Right lung (tissue), 5 donors: ENCODE results near the gene EFCAB10. TPM values are rescaled to one million over a fixed set of nuclear protein-coding genes. Genes with fewer than 3 reads are reported as not detected.
"Not testable (repeated sequence)": the region's sequence is repeated elsewhere in the genome, so short reads cannot be mapped to it uniquely, and the experiment has no call there.

ENCODE experiments used
- DNase-seq, 2 donors: peaks; one replicate each; pipeline ENCODE4 v3.0.0-alpha.2; 2013
- polyA plus RNA-seq, 5 donors: library from polyadenylated mRNA; unstranded; fragments of 120-200 nt; gene quantifications; one replicate each; pipeline versions ENCODE4 v1.2.1 to v1.2.3, GENCODE V29; 2013; ENCODE audit warnings: inconsistent platforms in 1 of 5, low replicate concordance in 1 of 5; ENCODE audit not compliant: insufficient read length in 5 of 5, insufficient read depth in 1 of 5

EFCAB10 gene
- polyA plus RNA-seq, 5 donors = 2.6 to 8.3 (median 5.4) TPM

DNA sequence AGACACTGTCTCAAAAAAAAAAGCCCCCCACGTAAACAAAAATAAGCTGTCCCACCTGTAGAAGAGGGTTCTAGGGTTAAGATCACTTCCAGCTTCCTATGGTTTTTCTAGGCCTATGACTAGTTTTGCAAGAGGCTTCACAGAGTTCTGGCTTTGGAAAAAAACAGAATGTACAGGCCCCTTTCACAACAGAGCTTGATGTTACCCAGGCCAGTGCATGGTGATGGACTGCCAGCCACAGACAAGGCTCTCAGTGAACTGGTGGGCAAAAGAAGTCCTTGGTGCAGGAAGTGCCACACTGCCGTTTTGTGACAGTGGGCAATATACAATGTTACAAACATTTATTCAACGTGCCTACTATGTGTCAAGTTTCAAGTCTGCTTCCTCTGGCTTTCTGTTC lies 18.3 kb upstream of the EFCAB10 start:
- no peak for DNase-seq

- not testable (repeated sequence) for DNase-seq
Measured at GRCh38 chr7:105599080-105599479, 17.8 kb upstream of the EFCAB10 start.

DNA sequence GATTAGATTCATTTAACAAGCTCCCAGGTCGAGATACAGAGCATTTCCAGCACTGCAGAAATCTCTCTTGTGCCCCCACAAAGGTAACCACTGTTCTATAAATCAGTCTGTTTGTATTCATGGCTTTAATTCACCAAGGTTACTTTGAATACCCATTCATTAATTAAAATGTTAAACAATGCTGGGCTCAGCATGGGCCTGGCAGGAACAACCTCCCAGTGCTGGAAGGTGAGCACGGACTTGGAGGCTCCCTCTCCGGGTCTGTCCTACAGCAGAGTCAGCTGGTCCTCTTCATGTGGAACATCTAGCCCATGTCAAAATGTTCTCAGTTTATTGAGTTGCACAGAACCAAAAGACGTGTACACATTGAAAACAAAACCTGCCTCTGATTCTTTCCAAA lies 15.6 kb upstream of the EFCAB10 start:
- DNase-seq = no peak

- no peak for DNase-seq
Measured at GRCh38 chr7:105594034-105594433, 12.7 kb upstream of the EFCAB10 start.

DNA sequence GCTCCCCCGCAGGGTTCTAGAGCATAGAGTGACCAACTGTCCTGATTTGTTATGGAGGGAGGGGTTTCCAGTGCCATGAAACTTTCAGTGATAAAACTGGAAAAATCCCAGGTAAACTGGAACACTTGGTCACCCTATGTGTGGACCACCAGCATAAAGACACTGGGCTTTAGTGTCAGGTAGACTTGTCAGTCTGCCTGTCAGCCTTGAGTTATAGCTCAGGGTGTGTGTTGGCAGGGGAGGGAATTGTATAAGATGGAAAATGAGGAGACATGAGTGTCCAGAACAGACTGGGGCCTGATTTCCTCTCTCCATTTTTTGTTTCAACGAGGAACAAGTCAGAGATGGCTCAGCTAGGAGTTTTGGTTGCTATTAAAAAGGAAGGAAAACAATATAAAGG lies 10.2 kb upstream of the EFCAB10 start:
- DNase-seq = no peak

DNA sequence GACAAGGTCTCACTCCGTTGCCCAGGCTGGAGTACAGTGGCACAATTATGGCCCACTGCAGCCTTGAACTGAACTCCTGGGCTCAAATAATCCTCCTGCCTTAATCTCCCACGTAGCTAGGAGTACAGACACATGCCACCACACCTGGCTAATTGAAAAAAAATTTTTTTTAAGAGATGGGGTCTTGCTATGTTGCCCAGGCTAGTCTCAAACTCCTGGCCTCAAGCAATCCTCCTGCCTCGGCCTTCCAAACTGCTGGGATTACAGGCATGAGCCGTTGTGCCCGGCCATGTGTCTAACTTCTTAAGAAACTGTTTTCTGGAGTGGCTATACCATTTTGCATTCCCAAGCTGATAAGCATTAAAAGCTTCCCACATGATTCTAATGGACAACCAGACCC lies 9.5 kb upstream of the EFCAB10 start:
- no peak for DNase-seq

- peak; percentile 38 to 55 for DNase-seq
Measured at GRCh38 chr7:105589356-105590077, 8.2 kb upstream of the EFCAB10 start.

DNA sequence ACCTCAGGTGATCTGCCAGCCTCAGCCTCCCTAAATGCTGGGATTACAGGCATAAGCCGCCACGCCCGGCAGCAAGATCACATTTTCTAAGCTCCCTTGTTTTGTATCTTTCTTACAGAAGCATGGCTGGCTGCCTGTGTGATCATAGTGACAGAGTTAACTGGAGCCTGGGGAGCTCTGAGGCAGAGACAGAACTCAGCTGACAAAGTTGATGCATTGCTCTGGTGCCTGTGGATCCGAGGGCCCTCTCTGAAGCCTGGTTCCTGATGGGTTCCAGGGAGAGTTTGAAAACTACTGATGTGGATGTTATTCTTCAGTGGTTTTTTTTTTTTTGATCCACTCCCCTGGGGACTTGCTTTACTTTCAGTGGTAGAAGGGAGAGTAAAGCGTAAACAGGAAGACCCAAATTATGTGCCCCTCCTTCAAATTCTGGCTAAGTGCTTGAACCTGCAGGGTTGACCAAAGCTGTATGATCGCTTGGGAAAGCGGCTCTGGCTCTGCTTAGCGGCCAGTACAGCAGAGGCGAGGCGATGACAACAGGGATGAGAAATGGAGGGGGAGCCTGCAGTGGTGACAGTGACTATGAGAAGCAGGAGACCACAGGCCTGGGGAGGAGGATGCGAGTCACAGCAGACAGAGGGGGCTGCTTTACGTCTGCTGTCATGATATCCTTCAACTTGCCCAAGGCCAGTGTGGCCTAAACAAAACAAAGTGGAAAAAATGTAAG lies 6.8 kb upstream of the EFCAB10 start:
- DNase-seq = no peak

- no peak for DNase-seq
Measured at GRCh38 chr7:105585850-105586500, 4.7 kb upstream of the EFCAB10 start.

DNA sequence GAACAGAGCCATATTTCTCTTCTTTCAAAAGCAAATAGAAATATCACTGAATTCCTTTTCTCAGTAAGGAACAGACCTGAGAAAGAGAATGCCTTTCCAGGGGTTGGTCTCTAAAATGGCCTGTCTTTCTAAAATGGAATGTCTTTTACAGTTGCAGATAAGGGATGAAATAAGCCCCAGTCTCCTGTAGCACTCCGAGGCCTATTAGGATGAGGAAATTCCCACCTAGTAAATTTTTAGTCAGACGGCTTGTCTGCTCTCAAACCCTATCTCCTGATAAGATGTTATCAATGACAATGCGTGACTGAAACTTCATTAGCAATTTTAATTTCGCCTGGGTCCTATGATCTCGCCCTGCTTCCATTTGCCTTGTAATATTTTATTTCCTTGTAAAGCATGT lies 2.9 kb upstream of the EFCAB10 start:
- no peak for DNase-seq

- DNase-seq = no peak
Measured at GRCh38 chr7:105583061-105583460, 1.8 kb upstream of the EFCAB10 start.

DNA sequence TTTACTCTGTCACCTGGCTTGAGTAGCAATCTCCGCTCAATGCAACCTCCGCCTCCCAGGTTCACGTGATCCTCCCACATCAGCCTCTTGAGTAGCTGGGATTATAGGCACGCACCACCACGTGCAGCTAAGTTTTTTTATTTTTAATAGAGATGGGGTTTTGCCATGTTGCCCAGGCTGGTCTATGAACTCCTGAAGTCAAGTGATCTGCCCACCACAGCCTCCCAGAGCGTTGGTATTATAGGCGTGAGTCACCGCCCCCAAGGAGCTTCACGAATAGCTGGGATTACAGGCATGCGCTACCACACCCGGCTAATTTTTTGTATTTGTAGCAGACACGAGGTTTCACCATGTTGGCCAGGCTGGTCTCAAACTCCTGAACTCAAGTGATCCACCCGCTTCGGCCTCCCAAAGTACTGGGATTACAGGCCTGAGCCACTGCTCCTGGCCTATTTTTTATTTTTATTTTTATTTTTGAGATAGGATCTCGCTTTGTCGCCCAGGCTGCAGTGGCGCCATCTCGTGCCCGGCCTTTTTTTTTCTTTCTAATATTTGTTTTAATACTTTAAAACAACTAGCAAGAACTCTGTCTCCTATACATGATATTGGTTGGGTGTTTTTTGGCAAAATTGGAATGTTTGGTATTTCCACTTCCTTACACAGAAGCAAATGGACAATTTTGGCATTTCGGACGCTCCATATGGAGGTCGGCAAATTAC lies 1.1 kb downstream of the EFCAB10 start:
- DNase-seq = no peak

DNA sequence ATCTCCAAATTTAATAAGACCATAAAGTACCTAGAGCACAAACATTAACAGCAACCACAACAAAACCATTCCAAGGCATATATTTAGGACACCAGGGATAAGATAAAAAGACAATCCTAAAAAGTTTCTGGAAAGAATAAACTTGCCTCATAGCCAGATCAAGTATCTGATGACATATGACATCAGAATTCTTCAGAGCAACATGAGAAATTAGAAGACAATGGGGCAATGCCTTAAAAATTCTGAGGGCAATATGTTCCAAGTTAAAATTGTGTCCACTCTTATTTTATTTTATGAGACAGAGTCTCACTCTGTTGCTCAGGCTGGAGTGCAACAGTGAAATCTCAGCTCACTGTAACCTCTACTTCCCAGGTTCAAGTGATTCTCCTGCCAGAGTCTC lies 2.8 kb downstream of the EFCAB10 start:
- DNase-seq = no peak

- DNase-seq = peak; percentile 40 to 47
Measured at GRCh38 chr7:105577251-105577650, 4.0 kb downstream of the EFCAB10 start.

DNA sequence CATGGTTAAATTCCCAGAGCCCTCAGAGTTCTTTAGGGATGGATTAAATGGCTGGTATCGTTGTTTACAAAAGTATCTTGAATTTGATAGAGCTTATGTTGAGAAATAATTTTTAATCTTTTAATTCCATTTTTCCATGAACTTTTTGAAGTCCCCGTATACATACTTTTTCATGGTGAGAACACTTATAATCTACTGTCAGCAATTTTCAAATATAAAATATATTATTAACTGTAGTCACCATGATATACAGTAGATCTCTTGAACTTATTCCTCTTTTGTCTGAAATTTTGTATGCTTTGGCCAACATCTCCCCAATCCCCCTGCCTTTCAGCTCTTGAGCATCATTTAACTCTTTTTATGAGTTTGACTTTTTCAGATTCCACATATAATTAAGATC lies 9.4 kb downstream of the EFCAB10 start:
- no peak for DNase-seq

GRCh38 chr7:105567821-105568220 lies 13.5 kb downstream of the EFCAB10 start:
- DNase-seq = no peak

DNA sequence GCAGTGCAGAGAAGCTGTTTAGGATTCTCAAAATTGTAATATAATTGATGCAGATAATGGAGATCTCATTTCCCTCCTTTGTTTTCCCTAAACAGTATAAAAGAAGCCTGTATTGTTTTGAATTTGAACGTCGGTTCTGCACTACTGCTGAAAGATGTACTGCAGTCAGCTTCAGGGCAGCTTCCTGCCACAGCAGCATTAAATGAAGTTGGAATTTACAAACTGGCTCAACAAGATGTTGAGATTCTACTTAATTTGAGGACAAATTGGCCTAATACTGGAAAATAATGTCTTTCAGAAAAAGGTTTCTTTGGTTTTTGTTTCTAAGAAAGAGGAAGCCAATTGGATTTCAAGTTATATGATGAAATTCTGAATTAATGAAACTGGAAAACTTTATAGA lies 14.3 kb downstream of the EFCAB10 start:
- no peak for DNase-seq

GRCh38 chr7:105565190-105565589 lies 16.1 kb downstream of the EFCAB10 start:
- no peak for DNase-seq

DNA sequence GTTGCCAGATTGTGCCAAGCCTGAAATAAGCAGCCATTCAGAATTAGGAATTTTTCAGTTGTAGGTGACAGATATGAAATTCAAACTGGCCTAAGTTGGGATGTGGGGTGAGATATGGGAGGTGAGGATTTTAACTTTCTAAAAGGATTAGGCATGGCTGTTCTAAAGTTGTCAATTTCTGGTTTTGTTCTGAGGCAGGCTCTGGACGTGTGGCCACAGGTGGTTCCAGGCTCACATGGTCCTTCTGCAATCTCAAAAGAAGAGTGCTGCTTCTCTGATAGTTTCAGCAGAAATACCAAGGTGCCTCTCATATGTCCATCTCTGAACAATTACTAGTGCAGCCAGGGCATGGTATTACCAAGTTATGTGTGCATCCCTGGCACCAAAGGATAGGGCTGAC lies 21.4 kb downstream of the EFCAB10 start:
- DNase-seq = no peak

- no peak for DNase-seq
Measured at GRCh38 chr7:105538339-105538738, 43.0 kb downstream of the EFCAB10 start.

GRCh38 chr7:105532709-105533460 lies 48.4 kb downstream of the EFCAB10 start:
- DNase-seq = no peak
